ENCODE data around the gene TNIK.

GRCh38 chr3:171342783-171343420, 117.3 kb downstream of the TNIK start:
- TF ChIP-seq CTCF (IDR thresholded peaks at IDR 0.05 in 8 of 11, conservative IDR thresholded peaks at IDR 0.05 in 3 of 11) (no peak), POLR2A (IDR thresholded peaks at IDR 0.05) (no peak)
